Measurements from ENCODE around the gene CACNG4.

Gene CACNG4

GRCh38 chr17:66985338-66986237 is 21.1 kb downstream of the CACNG4 start:
- DNase-seq (ENCODE audit: low read depth in 3 of 3) = no peak

GRCh38 chr17:66986659-66987058 is 22.2 kb downstream of the CACNG4 start:
- DNase-seq (ENCODE audit: low read depth in 3 of 3) = no peak

- no peak for DNase-seq (ENCODE audit: low read depth in 3 of 3)
Measured at GRCh38 chr17:66987059-66987616, 22.6 kb downstream of the CACNG4 start.

- no peak for DNase-seq (ENCODE audit: low read depth in 3 of 3)
Measured at GRCh38 chr17:66988069-66988798, 23.7 kb downstream of the CACNG4 start.

GRCh38 chr17:66989076-66989475 is 24.6 kb downstream of the CACNG4 start:
- no peak for DNase-seq (ENCODE audit: low read depth in 3 of 3)

GRCh38 chr17:66989579-66989978 is 25.1 kb downstream of the CACNG4 start:
- no peak for DNase-seq (ENCODE audit: low read depth in 3 of 3)

GRCh38 chr17:66990047-66990446 is 25.5 kb downstream of the CACNG4 start:
- DNase-seq (ENCODE audit: low read depth in 3 of 3) = no peak

- DNase-seq (ENCODE audit: low read depth in 3 of 3) = no peak
Measured at GRCh38 chr17:66992911-66993442, 28.5 kb downstream of the CACNG4 start.

GRCh38 chr17:66994361-66994760 is 29.9 kb downstream of the CACNG4 start:
- no peak for DNase-seq (ENCODE audit: low read depth in 3 of 3)

GRCh38 chr17:66994930-66995535 is 30.5 kb downstream of the CACNG4 start:
- DNase-seq (ENCODE audit: low read depth in 3 of 3) = no peak

- DNase-seq (ENCODE audit: low read depth in 3 of 3) = no peak
Measured at GRCh38 chr17:66995944-66996343, 31.4 kb downstream of the CACNG4 start.

GRCh38 chr17:66996926-66997325 is 32.4 kb downstream of the CACNG4 start:
- no peak for DNase-seq (ENCODE audit: low read depth in 3 of 3)

- DNase-seq (ENCODE audit: low read depth in 3 of 3) = no peak
Measured at GRCh38 chr17:67003231-67003630, 38.7 kb downstream of the CACNG4 start.

- DNase-seq (ENCODE audit: low read depth in 3 of 3) = no peak
Measured at GRCh38 chr17:67004181-67004580, 39.7 kb downstream of the CACNG4 start.

GRCh38 chr17:67007266-67007665 is 42.8 kb downstream of the CACNG4 start:
- no peak for DNase-seq (ENCODE audit: low read depth in 3 of 3)

GRCh38 chr17:67008101-67008500 is 43.6 kb downstream of the CACNG4 start:
- DNase-seq (ENCODE audit: low read depth in 3 of 3) = no peak

- no peak for DNase-seq (ENCODE audit: low read depth in 3 of 3)
Measured at GRCh38 chr17:67011527-67012175, 47.1 kb downstream of the CACNG4 start.

GRCh38 chr17:67013891-67014290 is 49.4 kb downstream of the CACNG4 start:
- no peak for DNase-seq (ENCODE audit: low read depth in 3 of 3)

- no peak for DNase-seq (ENCODE audit: low read depth in 3 of 3)
Measured at GRCh38 chr17:67015001-67015400, 50.5 kb downstream of the CACNG4 start.

GRCh38 chr17:67016039-67016762 is 51.7 kb downstream of the CACNG4 start:
- no peak for DNase-seq (ENCODE audit: low read depth in 3 of 3)

- no peak for DNase-seq (ENCODE audit: low read depth in 3 of 3)
Measured at GRCh38 chr17:67017910-67018309, 53.4 kb downstream of the CACNG4 start.
